Psoas muscle (tissue), 8 donors: ENCODE results near the gene ACTRT2. TPM values are rescaled to one million over a fixed set of nuclear protein-coding genes. Genes with fewer than 3 reads are reported as not detected.

ENCODE experiments used
- ATAC-seq, 4 donors: fragments of 200-7000 bp; cut with Tn5 transposase; one replicate each; pipeline ENCODE4 v1.9.1; 2020; ENCODE audit warnings: moderate library complexity in 3 of 4, mild to moderate bottlenecking in 2 of 4
- DNase-seq, 2 donors: peaks; one replicate each; pipeline ENCODE4 v3.0.0-alpha.2; 2020
- H3K27ac ChIP-seq: fragments of 200-600 bp; one replicate; pipeline ENCODE4 v1.8.0; 2022
- H3K27me3 ChIP-seq, 3 donors: fragments of 200-600 bp in 1 of 3; one replicate each; pipeline versions ENCODE4 v1.6.1 to v1.8.0; 2013 to 2022; ENCODE audit warnings: low read length in 2 of 3, mild to moderate bottlenecking in 2 of 3, moderate library complexity in 1 of 3; ENCODE audit not compliant: insufficient read depth in 3 of 3
- H3K36me3 ChIP-seq, 2 donors: fragments of 200-600 bp in 1 of 2; one replicate each; pipeline versions ENCODE4 v1.6.1 to v1.8.0; 2013 to 2022; ENCODE audit warnings: low read depth in 1 of 2, mild to moderate bottlenecking in 1 of 2, moderate library complexity in 1 of 2; ENCODE audit not compliant: insufficient read depth in 1 of 2
- H3K4me1 ChIP-seq: fragments of 200-600 bp; one replicate; pipeline ENCODE4 v1.8.0; 2022
- H3K4me3 ChIP-seq: fragments of 200-600 bp; one replicate; pipeline ENCODE4 v1.8.0; 2022; ENCODE audit warnings: mild to moderate bottlenecking
- H3K9me3 ChIP-seq: fragments of 200-600 bp; one replicate; pipeline ENCODE4 v1.8.0; 2022
- CTCF ChIP-seq: fragments of 200-600 bp; IDR thresholded peaks from one replicate; pipeline ENCODE4 v1.8.0; 2022; ENCODE audit warnings: antibody characterized with exemption
- WGBS, 3 donors: extraction: QIAGEN DNeasy Blood & Tissue Kit; methylation state at CpG; one replicate each; pipeline versions ENCODE4 v1.1.6 to v1.1.7; 2013; 5-methylcytosine and 5-hydroxymethylcytosine counted together
- intact Hi-C, 2 donors: fragments of 100-400 bp; cut with DNase I; formaldehyde crosslinking; loops; one replicate each; pipeline versions ENCODE4 v1.11.0 to v1.14.2; 2022
- polyA plus RNA-seq, 3 donors: library from polyadenylated mRNA; stranded (reverse); fragments of 200-250 nt; gene quantifications; one replicate each; pipeline ENCODE4 v1.2.3, GENCODE V29; 2013
- total RNA-seq, 4 donors: library from RNA; stranded (reverse); fragmentation: NEBNext Ultra II Directional in 2 of 4; extraction: Animal tissue kit (Norgen Biotek cat#: 25700) in 2 of 4; gene quantifications; one replicate each; pipeline versions ENCODE4 v1.2.1 to v1.2.4, GENCODE V29; 2021 to 2023
- donor health status: healthy with polysubstance abuse.
- donor health status: DM: no; HTN: no; CAD: no; lungs with moderate emphysema.
- donor health status: Bipolar disorder and iron deficiency.
- donor health status: healthy.
- donor health status: DM: yes; HTN: yes; CAD: no.
- donor health status: DM: no; HTN: no; CAD: no.
- donor health status: DM: no; HTN: no; CAD: no.
- donor health status: DM: yes; HTN: yes; CAD: no.

ACTRT2 gene
- total and polyA plus RNA-seq, 7 donors, result not detected

DNA sequence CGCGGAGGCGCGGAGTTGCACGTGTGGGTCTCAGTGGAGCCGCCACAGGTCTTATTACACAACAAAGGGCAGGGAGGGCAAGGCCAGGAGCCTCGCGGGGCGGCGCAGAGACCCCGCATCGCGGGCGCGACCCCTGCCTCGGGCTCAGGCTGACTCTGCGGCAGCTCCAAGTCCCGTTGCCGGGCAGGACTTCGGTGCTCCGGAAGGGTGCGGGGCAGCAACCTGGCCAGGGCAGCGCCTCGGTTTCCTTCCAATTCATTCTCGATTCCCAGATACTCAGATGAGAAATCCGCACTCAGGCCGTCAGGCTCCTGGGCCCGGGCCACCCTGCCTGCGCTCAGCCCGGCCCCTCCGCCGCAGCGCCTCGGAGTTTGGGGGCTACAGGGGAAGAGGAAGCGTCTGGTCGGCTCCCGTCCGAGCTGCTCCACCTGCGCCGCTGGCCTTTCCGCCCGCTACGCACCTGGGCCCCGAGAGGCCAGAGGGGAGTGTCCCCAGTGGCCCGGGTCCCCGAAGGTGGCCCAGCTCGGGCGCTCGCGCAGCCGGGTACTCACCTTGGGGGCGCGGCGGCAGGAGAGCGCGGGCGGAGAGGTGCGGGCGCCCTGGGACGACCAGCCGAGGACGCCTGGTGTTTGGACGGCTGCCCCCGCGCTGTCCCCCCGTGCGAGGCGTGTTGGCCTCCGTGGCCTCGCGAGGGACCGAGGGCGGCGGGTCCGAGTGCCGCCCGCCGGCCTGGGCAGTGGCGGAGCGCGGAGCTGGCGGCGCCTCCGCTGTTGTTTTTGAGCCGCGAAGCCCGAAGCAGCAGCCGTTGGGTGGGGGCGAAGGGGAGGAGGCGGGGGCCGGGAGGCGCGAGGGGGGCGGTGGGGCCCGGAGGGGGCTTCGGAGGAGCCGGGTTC is 46.6 kb downstream of the ACTRT2 start:
- Histone ChIP-seq H3K36me3 (no peaks in the 10 kb centered on the region), H3K27me3 (peaks cover 0 to 89% (median 26%) of the 10 kb centered on the region in 3 donors), H3K9me3 (no peaks in the 10 kb centered on the region), H3K4me1 (peaks cover 2% of the 10 kb centered on the region), H3K27ac (no peak overlapping the region), H3K4me3 (peak overlapping the region; percentile 53)
- DNase-seq (no peak), ATAC-seq (no peak)
- intact Hi-C loops, result loop anchor here (5.0 kb wide), 2 partner anchors 214 to 354 kb away; no protein-coding TSS in a partner anchor
- no peak for TF ChIP-seq CTCF
- WGBS, 3 donors, result 13 to 17% (median 13%) methylated on average over 59 to 97 of the region's 97 CpGs

DNA sequence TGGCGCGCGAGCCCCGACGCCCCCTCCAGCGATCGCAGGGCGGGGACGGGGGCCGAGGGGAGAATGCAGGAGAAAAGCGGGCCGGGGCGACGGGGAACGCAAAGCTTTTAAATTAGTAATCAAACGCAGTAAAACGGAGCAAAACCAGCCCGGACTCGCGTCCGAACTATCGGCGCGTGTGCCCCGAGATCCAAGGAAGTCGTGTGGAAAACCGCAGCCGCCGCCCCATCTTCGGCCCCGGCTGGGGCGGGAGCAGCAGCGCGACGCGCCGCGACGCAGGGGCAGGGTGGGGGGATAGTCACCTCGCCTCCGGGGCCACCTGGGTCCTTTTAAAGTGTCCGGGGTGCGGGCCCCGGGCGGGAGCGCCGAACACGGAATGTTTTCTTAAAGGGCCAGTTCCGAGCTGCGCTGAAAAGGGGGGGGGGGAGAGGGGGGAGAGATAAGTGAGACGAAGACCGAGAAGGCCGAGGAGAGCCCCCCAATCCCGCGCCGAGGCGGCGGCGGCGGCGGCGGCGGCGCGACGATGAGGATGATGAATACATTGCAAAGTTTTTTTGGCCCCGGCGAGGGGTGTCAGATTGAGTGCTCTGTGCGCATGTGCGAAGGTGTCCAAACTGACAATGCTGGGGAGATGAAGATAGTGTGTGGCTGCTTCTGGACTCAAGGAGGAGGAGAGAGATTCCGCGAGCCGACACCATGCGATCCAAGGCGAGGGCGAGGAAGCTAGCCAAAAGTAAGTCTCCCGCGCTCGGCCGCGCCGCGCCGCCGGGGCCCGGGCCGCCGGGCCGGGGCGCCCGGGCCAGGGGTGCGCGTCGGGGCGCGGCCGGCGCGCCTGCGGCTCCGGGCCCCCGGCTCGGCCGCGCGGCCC is 47.5 kb downstream of the ACTRT2 start, which contains the start of gene PRDM16:
TSS of gene PRDM16 (plus strand) at position 640 of the 868 bp plus-strand sequence. CDS start at position 697, 57 bp downstream.
- ATAC-seq (no peak), DNase-seq (peak; percentile 21 to 55)
- no peak for TF ChIP-seq CTCF
- Histone ChIP-seq H3K36me3 (no peaks in the 10 kb centered on the region), H3K27ac (no peak within 1 kb of the TSS), H3K4me3 (peak within 1 kb of the TSS; percentile 78), H3K4me1 (peaks cover 2% of the 10 kb centered on the region), H3K27me3 (peaks cover 0 to 89% (median 24%) of the 10 kb centered on the region in 3 donors), H3K9me3 (no peaks in the 10 kb centered on the region)
- intact Hi-C loops, result loop anchor here (5.0 kb wide), 2 partner anchors 214 to 354 kb away; no protein-coding TSS in a partner anchor
- 0 to 1% (median 1%) methylated on average over 60 to 106 of the region's 106 CpGs for WGBS, 3 donors

DNA sequence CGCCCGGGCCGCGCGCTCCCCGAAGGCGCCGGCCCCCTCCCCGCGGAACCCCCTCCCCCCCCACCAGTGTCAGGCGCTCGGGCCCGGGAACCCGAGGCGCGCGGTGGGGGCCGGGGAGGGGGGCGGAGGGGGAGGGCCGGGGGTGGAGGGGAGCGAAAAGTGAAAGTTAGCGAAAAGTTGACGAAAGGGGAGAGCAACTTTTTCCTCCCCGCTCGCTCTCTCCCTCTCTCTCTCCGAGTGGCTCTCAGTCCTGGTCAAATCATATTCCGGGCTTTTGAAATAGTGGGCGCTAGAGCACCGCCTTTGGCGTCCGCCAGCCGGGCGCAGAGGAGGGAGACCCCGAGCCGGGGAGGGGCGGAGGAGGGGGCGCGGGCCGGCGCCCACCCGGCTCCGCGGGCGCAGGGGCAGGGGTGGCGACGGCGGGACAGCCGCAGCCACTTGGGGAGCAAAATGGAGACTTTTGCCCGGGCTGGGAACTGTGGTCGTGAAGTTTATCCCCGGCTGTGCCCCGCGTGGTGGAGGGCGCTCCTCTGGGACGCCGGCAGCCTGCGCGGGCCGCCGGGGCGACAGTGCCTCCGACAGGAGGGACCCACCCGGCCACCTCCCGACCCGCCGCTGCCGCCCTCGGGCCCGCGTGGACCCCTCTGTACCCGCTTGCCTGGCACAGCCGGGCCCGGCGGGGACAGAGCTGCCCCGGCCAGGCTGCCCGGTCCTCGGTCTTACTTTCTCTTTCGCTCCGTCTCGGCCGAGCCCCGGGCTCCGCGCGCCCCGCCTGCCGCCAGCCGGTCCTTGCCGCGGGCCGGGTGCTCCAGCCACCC is 48.4 kb downstream of the ACTRT2 start:
- intact Hi-C loops, result loop anchor here (5.0 kb wide), 2 partner anchors 213 to 353 kb away; no protein-coding TSS in a partner anchor
- peak overlapping the region; percentile 78 for H3K4me3 ChIP-seq
- H3K27me3 ChIP-seq, result peaks cover 0 to 87% (median 20%) of the 10 kb centered on the region in 3 donors
- no peaks in the 10 kb centered on the region for H3K9me3 ChIP-seq
- H3K27ac ChIP-seq, result no peak overlapping the region
- 0 to 2% (median 1%) methylated on average over 25 to 81 of the region's 91 CpGs for WGBS, 3 donors
- no peaks in the 10 kb centered on the region for H3K36me3 ChIP-seq
- peaks cover 2% of the 10 kb centered on the region for H3K4me1 ChIP-seq
- TF ChIP-seq CTCF, result peak; percentile 27
- DNase-seq (peak; percentile 17 to 52), ATAC-seq (peak in 3 of 4 donors; percentile 54 to 79 (median 67))

DNA sequence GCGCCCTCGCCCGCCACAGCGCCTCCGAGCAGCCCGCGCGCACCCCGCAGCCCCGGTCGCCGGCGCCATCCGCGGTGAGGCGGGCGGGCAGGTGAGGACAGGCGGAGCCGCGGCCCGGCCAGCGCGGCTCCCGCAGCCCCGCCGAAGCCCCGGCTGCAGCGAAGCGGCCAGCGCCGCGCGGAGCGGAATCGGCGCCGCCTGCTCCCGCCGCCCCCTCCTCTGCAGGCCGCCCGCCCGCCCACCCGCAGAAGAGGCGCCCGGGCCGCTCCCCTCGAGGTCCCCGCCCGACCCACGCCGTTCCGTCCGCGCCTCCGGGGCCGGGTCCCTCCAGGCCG is 49.0 kb downstream of the ACTRT2 start:
- TF ChIP-seq CTCF, result no peak
- Histone ChIP-seq H3K27ac (no peak overlapping the region), H3K9me3 (no peaks in the 10 kb centered on the region), H3K36me3 (no peaks in the 10 kb centered on the region), H3K27me3 (peaks cover 0 to 87% (median 17%) of the 10 kb centered on the region in 3 donors), H3K4me1 (peaks cover 2% of the 10 kb centered on the region), H3K4me3 (peak overlapping the region; percentile 78)
- DNase-seq, result peak in 1 of 2 donors; percentile 10
- intact Hi-C loops, result no loop called here
- WGBS, 3 donors, result 0 to 1% (median 0%) methylated on average over 13 to 56 of the region's 57 CpGs
- no peak for ATAC-seq
